ENCODE results near the gene SSC4D. TPM values are rescaled to one million over a fixed set of nuclear protein-coding genes. Genes with fewer than 3 reads are reported as not detected.

SSC4D gene
- total and polyA plus RNA-seq, 9 of the 15 experiments (the other 6 are each of a cell fraction or from before 2014, with no cell fraction given): 0.06 to 1.1 (median 0.85) TPM; not detected in 1

DNA sequence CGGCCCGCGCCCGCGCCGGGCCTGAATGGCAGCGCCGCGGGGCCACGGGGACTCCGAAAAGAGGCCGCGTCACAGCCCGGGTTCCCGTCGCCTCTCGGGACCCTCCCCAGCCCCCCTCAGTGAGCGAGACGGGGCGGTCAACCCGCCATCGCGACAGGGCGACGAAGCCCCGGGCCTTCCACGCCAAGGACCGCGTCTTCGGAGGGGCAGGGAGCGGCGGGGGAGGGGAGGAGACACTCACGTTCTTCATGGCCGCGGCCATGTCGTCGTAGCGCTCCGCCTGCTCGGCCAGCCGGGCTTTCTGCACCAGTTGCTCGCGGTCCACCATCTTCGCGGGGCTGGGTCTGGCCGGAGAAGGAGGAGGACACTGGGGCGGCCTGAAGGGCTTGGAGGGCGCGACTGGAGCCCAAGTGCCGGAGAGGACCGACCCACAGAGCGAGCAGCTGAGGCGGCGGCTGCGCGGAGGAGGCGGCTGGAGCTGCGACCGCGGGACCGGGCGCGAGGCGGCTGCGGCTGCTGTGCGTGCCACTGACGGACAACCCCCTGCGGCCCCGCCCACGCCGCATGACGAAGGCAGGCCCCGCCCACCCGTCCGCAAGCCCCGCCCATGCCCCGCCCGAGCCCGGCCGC lies 50.9 kb downstream of the SSC4D start, which contains the start of gene YWHAG (continued):
- TF ChIP-seq, protein P1, sequence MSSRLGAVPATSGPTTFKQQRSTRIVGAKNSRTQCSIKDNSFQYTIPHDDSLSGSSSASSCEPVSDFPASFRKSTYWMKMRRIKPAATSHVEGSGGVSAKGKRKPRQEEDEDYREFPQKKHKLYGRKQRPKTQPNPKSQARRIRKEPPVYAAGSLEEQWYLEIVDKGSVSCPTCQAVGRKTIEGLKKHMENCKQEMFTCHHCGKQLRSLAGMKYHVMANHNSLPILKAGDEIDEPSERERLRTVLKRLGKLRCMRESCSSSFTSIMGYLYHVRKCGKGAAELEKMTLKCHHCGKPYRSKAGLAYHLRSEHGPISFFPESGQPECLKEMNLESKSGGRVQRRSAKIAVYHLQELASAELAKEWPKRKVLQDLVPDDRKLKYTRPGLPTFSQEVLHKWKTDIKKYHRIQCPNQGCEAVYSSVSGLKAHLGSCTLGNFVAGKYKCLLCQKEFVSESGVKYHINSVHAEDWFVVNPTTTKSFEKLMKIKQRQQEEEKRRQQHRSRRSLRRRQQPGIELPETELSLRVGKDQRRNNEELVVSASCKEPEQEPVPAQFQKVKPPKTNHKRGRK (tag; IDR thresholded peaks at IDR 0.05): no peak
- TF ChIP-seq, protein P2, sequence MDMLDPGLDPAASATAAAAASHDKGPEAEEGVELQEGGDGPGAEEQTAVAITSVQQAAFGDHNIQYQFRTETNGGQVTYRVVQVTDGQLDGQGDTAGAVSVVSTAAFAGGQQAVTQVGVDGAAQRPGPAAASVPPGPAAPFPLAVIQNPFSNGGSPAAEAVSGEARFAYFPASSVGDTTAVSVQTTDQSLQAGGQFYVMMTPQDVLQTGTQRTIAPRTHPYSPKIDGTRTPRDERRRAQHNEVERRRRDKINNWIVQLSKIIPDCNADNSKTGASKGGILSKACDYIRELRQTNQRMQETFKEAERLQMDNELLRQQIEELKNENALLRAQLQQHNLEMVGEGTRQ (CRISPR knock-in tag; IDR thresholded peaks at IDR 0.05): no peak
- TF ChIP-seq ZNF224 (CRISPR knock-in tag; IDR thresholded peaks at IDR 0.05) (no peak; the same call in 1 of the 2 replicates), CREB1 (IDR thresholded peaks at IDR 0.05) (peak; percentile 86), CREB1 (CRISPR knock-in tag; IDR thresholded peaks at IDR 0.05) (peak; percentile 52), ZBED1 (IDR thresholded peaks at IDR 0.05) (peak; percentile 69; the same call in 1 of the 2 replicates), MYC (IDR thresholded peaks at IDR 0.05; ENCODE audit: low read depth, low read length) (peak; percentile 47; the same call in 1 of the 2 replicates), MYC (CRISPR knock-in tag; IDR thresholded peaks at IDR 0.05; ENCODE audit: borderline replicate concordance, low read depth) (peak; percentile 64; the same call in 1 of the 2 replicates), ZNF445 (CRISPR knock-in tag; IDR thresholded peaks at IDR 0.05; ENCODE audit: low read depth) (no peak), MAZ (CRISPR knock-in tag; conservative IDR thresholded peaks at IDR 0.05 in 1 of 2, IDR thresholded peaks at IDR 0.05 in 1 of 2) (peak; percentile 9 to 78; a peak in 3 of 4 replicates), TCFL5 (CRISPR knock-in tag; conservative IDR thresholded peaks at IDR 0.05) (no peak), ADNP (tag; IDR thresholded peaks at IDR 0.05) (no peak), GATA2 (CRISPR knock-in tag; IDR thresholded peaks at IDR 0.05) (no peak), NCOA1 (IDR thresholded peaks at IDR 0.05; ENCODE audit: low read depth) (0 out of 2 replicates have a peak, but pooled peaks have one; percentile 52), NRF1 (conservative IDR thresholded peaks at IDR 0.05 in 1 of 2, IDR thresholded peaks at IDR 0.05 in 1 of 2) (peak; percentile 40 to 43; a peak in 1 of 4 replicates), TEAD4 (IDR thresholded peaks at IDR 0.05; ENCODE audit: low read length) (peak; percentile 31; the same call in 1 of the 2 replicates), TEAD4 (CRISPR knock-in tag; IDR thresholded peaks at IDR 0.05; ENCODE audit: borderline replicate concordance) (no peak), ZNF146 (CRISPR knock-in tag; IDR thresholded peaks at IDR 0.05; ENCODE audit: unreplicated experiment) (no peak), XRCC3 (IDR thresholded peaks at IDR 0.05) (no peak), CBFB (CRISPR knock-in tag; IDR thresholded peaks at IDR 0.05) (peak; percentile 35; the same call in 1 of the 2 replicates), SRSF3 (IDR thresholded peaks at IDR 0.05; ENCODE audit: insufficient read depth, low read length) (0 out of 2 replicates have a peak, but pooled peaks have one; percentile 39), HLTF (IDR thresholded peaks at IDR 0.05) (peak; percentile 91), ZNF217 (CRISPR knock-in tag; IDR thresholded peaks at IDR 0.05) (no peak), HMG20B (CRISPR knock-in tag; IDR thresholded peaks at IDR 0.05) (no peak), ZNF316 (IDR thresholded peaks at IDR 0.05) (no peak)
- TF ChIP-seq, protein P3, sequence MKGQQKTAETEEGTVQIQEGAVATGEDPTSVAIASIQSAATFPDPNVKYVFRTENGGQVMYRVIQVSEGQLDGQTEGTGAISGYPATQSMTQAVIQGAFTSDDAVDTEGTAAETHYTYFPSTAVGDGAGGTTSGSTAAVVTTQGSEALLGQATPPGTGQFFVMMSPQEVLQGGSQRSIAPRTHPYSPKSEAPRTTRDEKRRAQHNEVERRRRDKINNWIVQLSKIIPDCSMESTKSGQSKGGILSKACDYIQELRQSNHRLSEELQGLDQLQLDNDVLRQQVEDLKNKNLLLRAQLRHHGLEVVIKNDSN (CRISPR knock-in tag; IDR thresholded peaks at IDR 0.05): no peak
- TF ChIP-seq, protein P4, sequence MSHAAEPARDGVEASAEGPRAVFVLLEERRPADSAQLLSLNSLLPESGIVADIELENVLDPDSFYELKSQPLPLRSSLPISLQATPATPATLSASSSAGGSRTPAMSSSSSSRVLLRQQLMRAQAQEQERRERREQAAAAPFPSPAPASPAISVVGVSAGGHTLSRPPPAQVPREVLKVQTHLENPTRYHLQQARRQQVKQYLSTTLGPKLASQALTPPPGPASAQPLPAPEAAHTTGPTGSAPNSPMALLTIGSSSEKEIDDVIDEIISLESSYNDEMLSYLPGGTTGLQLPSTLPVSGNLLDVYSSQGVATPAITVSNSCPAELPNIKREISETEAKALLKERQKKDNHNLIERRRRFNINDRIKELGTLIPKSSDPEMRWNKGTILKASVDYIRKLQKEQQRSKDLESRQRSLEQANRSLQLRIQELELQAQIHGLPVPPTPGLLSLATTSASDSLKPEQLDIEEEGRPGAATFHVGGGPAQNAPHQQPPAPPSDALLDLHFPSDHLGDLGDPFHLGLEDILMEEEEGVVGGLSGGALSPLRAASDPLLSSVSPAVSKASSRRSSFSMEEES (CRISPR knock-in tag; IDR thresholded peaks at IDR 0.05): no peak

Data from K562 (cell line).